Tibial nerve (tissue), 4 donors: ENCODE results near the gene UBE2G2. TPM values are rescaled to one million over a fixed set of nuclear protein-coding genes. Genes with fewer than 3 reads are reported as not detected.

Experiments
- DNase-seq, 2 donors: peaks; one replicate each; pipeline ENCODE4 v3.0.0-alpha.2; 2019; ENCODE audit warnings: low spot score in 2 of 2
- H3K27ac ChIP-seq, 4 donors: fragments of 200-600 bp; sonication (generic) in 3 of 4; one replicate each; pipeline ENCODE4 v1.5.1; 2017 to 2019; ENCODE audit warnings: mild to moderate bottlenecking in 1 of 4
- H3K27me3 ChIP-seq, 2 donors: fragments of 200-600 bp; sonication (generic) in 1 of 2; one replicate each; pipeline versions ENCODE4 v1.5.1 to v1.6.0; 2017 to 2019
- H3K36me3 ChIP-seq, 3 donors: fragments of 200-600 bp; sonication (generic); one replicate each; pipeline ENCODE4 v1.5.1; 2018 to 2019
- H3K4me1 ChIP-seq, 4 donors: fragments of 200-600 bp; sonication (generic) in 3 of 4; one replicate each; pipeline ENCODE4 v1.5.1; 2017 to 2019
- H3K4me3 ChIP-seq, 4 donors: fragments of 200-600 bp; sonication (generic) in 3 of 4; one replicate each; pipeline ENCODE4 v1.5.1; 2017 to 2019; ENCODE audit warnings: mild to moderate bottlenecking in 1 of 4, moderate library complexity in 1 of 4
- H3K9me3 ChIP-seq, 4 donors: fragments of 200-600 bp; sonication (generic) in 3 of 4; one replicate each; pipeline ENCODE4 v1.5.1; 2017 to 2019
- EP300 ChIP-seq, 2 donors: sonication (generic); formaldehyde crosslinking; IDR thresholded peaks; one replicate each; pipeline ENCODE4 v1.6.1; 2017; ENCODE audit warnings: antibody characterized with exemption in 2 of 2, mild to moderate bottlenecking in 1 of 2
- POLR2A ChIP-seq, 2 donors: fragments of 450-650 bp; IDR thresholded peaks; one replicate each; pipeline ENCODE4 v1.6.1; 2017; ENCODE audit warnings: antibody characterized with exemption in 2 of 2, mild to moderate bottlenecking in 2 of 2, moderate library complexity in 2 of 2
- WGBS, 2 donors: methylation state at CpG; one replicate each; pipeline ENCODE4 v1.1.5; 2018; 5-methylcytosine and 5-hydroxymethylcytosine counted together
- total RNA-seq, 4 donors: library from RNA; depleted of rRNA; stranded (reverse); fragments of >200 nt; gene quantifications; one replicate each; pipeline ENCODE4 v1.1.0, GENCODE V29; 2016
- TF ChIP-seq, protein P1 (sequence below), 5 experiments: fragments of 200-600 bp in 3 of 5; fragments of 450-650 bp in 2 of 5; sonication (generic) in 3 of 5; IDR thresholded peaks; one replicate each; pipeline ENCODE4 v1.5.1; 2016 to 2019; ENCODE audit warnings: antibody characterized with exemption in 5 of 5, mild to moderate bottlenecking in 3 of 5, moderate library complexity in 2 of 5

Gene UBE2G2
- total RNA-seq, 4 donors from 2014 or later, result 89.4 to 165 (median 99.3) TPM

DNA sequence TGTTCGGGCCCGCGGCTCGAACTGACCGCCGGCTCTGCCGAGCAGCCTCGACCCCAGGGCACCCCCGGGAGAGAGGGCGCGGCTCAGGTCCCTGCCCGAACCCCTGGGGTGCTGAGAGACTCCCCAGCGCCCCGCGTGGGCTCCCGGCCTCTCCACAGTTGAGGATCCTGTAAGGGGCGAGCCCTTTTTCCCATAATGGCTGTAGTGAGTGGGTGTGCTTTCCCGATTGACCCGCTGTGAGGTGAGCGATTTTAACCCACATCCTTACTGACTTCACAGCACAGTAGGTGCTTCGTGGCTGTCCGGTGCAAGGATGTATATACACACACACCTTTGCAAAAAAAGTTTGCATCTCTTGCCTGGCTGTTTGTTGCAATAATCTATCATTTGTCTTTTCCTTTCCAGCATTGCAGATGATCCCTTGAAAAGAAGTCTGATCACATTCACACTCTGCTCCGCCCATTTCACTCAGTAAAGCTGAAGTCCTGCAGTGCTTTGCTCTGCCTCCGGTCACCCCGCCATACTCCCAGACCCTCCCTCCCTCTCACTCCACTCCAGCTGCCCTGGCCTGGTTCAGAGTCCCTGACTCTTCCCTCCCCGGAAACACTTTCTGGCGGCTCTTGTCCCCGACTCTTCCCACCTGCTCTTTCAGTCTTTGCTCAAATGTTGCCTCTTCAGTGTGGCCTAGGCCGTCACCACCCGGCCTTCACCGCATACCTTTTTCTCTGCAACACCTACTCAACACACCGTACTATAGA lies 955 bp upstream of the UBE2G2 start:
- no peak for DNase-seq
- WGBS, 2 donors, result 35 to 36% methylated on average over 16 to 17 of the region's 32 CpGs
- TF ChIP-seq EP300 (IDR thresholded peaks at IDR 0.05), result no peak
- TF ChIP-seq POLR2A (IDR thresholded peaks at IDR 0.05), result no peak
- TF ChIP-seq, protein P1, sequence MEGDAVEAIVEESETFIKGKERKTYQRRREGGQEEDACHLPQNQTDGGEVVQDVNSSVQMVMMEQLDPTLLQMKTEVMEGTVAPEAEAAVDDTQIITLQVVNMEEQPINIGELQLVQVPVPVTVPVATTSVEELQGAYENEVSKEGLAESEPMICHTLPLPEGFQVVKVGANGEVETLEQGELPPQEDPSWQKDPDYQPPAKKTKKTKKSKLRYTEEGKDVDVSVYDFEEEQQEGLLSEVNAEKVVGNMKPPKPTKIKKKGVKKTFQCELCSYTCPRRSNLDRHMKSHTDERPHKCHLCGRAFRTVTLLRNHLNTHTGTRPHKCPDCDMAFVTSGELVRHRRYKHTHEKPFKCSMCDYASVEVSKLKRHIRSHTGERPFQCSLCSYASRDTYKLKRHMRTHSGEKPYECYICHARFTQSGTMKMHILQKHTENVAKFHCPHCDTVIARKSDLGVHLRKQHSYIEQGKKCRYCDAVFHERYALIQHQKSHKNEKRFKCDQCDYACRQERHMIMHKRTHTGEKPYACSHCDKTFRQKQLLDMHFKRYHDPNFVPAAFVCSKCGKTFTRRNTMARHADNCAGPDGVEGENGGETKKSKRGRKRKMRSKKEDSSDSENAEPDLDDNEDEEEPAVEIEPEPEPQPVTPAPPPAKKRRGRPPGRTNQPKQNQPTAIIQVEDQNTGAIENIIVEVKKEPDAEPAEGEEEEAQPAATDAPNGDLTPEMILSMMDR (IDR thresholded peaks at IDR 0.05), result no peak
- Histone ChIP-seq H3K36me3 (peaks cover 0 to 53% (median 3%) of the 10 kb centered on the region in 3 donors), H3K9me3 (no peaks in the 10 kb centered on the region), H3K4me3 (peak overlapping the region; percentile 80 to 98 (median 91)), H3K27ac (peak overlapping the region in 2 of 4 donors; percentile 75 to 86), H3K4me1 (peaks cover 4 to 42% (median 23%) of the 10 kb centered on the region in 4 donors), H3K27me3 (no peaks in the 10 kb centered on the region)

DNA sequence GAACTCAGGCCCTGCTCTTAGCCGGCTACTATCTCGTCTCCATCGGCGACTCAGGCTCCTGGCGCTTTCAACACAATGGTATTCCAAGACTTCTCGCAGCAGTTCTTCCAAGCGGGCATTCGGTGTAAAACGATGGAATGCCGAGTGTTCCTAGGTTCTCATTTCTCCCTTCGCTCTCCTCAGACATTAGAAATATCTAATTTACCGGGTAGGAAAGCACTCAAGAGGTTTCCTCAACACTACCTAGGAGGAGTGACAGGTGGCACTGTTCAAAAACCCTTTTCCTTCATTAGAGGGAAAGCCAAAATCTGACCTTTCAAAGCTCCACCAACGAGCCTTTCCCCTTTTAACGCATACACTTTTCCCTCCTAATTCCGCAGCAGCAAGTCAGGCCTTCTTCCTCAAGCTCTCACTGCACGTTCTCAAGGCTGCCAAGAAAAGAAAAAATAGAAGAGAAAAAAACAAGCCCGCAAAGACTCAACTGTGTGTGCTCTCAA lies 601 bp downstream of the UBE2G2 start:
- peaks cover 0 to 41% (median 0%) of the 10 kb centered on the region in 3 donors for H3K36me3 ChIP-seq
- H3K9me3 ChIP-seq, result no peaks in the 10 kb centered on the region
- TF ChIP-seq, protein P1 (IDR thresholded peaks at IDR 0.05), result peak in 1 of 5 experiments; percentile 23
- TF ChIP-seq POLR2A (IDR thresholded peaks at IDR 0.05), result no peak
- WGBS, 2 donors, result 1 to 3% methylated on average over 17 of the region's 17 CpGs
- peak overlapping the region in 3 of 4 donors; percentile 75 to 86 (median 86) for H3K27ac ChIP-seq
- no peak for DNase-seq
- peaks cover 4 to 42% (median 23%) of the 10 kb centered on the region in 4 donors for H3K4me1 ChIP-seq
- H3K4me3 ChIP-seq, result peak overlapping the region; percentile 80 to 98 (median 91)
- H3K27me3 ChIP-seq, result no peaks in the 10 kb centered on the region

DNA sequence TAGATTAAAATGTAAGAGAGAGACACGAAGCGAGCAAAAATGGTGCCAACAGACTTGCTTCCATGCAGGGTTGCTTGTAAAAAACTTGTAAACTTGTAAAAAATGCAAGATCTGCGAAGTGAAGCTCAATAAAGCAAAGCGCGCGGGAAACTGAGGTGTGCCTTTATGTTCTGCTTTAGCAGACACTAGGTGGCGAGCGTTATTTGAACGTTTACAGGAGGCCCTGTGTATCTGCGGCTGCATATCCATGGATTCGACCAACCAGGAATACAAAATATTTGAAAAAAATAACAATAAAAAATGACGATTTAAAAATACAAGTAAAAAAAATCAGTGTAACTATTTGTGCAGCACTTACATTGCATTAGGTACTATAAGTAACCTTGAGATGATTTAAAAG lies 1.5 kb downstream of the UBE2G2 start:
- H3K27me3 ChIP-seq, result no peaks in the 10 kb centered on the region
- DNase-seq, result peak in 1 of 2 donors; percentile 45
- H3K9me3 ChIP-seq, result no peaks in the 10 kb centered on the region
- H3K4me3 ChIP-seq, result peak overlapping the region in 1 of 4 donors; percentile 98
- no peak for TF ChIP-seq EP300 (IDR thresholded peaks at IDR 0.05)
- TF ChIP-seq, protein P1 (IDR thresholded peaks at IDR 0.05), result peak in 3 of 5 experiments; percentile 26 to 46 (median 31)
- TF ChIP-seq POLR2A (IDR thresholded peaks at IDR 0.05), result no peak
- WGBS, 2 donors, result 52 to 55% methylated on average over 12 of the region's 12 CpGs
- peaks cover 0 to 31% (median 0%) of the 10 kb centered on the region in 3 donors for H3K36me3 ChIP-seq
- H3K27ac ChIP-seq, result no peak overlapping the region
- peaks cover 4 to 42% (median 23%) of the 10 kb centered on the region in 4 donors for H3K4me1 ChIP-seq

DNA sequence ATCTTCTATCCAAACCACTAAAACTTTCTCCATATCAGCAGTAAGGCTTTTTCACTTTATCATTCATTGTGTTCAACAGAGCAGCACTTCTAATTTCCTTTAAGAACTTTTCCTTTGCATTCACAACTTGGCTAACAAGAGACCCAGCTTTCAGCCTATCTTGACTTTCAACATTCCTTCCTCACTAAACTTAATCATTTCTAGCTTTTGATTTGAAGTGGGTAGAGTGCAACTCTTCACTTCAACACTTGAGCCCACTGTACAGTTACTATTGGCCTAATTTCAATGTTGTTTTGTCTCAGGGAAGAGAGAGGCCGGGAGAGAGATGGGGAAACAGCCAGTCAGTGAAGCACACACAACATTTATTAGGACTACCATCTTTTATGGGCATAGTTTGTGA lies 2.0 kb downstream of the UBE2G2 start:
- H3K4me1 ChIP-seq, result peaks cover 4 to 42% (median 23%) of the 10 kb centered on the region in 4 donors
- no peak overlapping the region for H3K27ac ChIP-seq
- no peak for DNase-seq
- H3K4me3 ChIP-seq, result no peak overlapping the region
- 39 to 60% methylated on average over 1 of the region's 1 CpG for WGBS, 2 donors
- TF ChIP-seq, protein P1 (IDR thresholded peaks at IDR 0.05), result no peak
- TF ChIP-seq EP300 (IDR thresholded peaks at IDR 0.05) (no peak), POLR2A (IDR thresholded peaks at IDR 0.05) (no peak)
- H3K36me3 ChIP-seq, result peaks cover 0 to 27% (median 0%) of the 10 kb centered on the region in 3 donors
- no peaks in the 10 kb centered on the region for H3K27me3 ChIP-seq
- no peaks in the 10 kb centered on the region for H3K9me3 ChIP-seq

DNA sequence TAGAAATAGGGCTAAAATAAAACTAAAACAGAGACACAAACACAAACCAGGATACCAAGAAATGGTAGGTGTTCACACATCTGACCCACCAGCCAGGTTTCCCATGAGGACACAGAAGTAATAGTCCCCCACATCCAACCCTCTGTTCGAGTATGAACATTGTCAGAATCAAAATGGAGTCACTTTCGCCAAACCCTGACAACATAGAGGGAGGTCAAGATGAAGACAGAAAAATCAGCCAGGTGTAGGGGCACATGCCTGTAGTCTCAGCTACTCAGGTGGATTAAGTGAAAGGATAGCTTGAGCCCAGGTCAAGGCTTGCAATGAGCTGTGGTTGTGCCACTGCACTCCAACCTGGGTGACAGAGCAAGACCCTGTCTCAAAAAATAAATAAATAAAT lies 3.8 kb downstream of the UBE2G2 start:
- Histone ChIP-seq H3K4me1 (peaks cover 4 to 43% (median 25%) of the 10 kb centered on the region in 4 donors), H3K27ac (no peak overlapping the region), H3K4me3 (no peak overlapping the region), H3K27me3 (no peaks in the 10 kb centered on the region), H3K36me3 (peaks cover 0 to 14% (median 0%) of the 10 kb centered on the region in 3 donors), H3K9me3 (no peaks in the 10 kb centered on the region)
- TF ChIP-seq EP300 (IDR thresholded peaks at IDR 0.05), result no peak
- TF ChIP-seq POLR2A (IDR thresholded peaks at IDR 0.05), result no peak
- TF ChIP-seq, protein P1 (IDR thresholded peaks at IDR 0.05), result no peak
- no peak for DNase-seq
- 98% methylated on average over 2 of the region's 2 CpGs for WGBS, 2 donors
